Measurements from ENCODE around the gene LRRC4C. TPM values are rescaled to one million over a fixed set of nuclear protein-coding genes. Genes with fewer than 3 reads are reported as not detected.

The LRRC4C gene
- polyA plus RNA-seq, 1 experiment: not detected

DNA sequence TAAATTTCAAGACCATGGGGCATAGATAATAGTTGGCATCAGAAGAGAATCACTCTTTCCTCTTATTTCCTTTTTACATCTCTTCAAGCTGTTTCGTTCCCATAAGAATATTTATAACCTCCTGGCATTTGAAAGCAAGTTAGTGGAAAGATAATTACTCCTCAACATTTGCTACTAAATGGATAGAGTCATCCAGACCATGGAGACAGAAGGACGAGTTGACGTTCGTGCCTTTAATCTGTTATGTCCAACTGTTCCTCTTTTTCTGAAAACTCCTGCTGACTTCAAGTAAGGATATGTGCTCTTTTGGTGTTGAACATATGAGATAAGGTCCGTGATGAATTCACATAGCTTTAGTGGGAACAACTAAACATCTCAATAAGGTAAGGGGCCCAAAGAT is 414.2 kb downstream of the LRRC4C start:
- Histone ChIP-seq H3K36me3 (ENCODE audit: control insufficient read depth, insufficient read depth, low read length) (no peaks in the 10 kb centered on the region), H3K27me3 (ENCODE audit: control insufficient read depth, insufficient read depth, low read length) (no peaks in the 10 kb centered on the region), H3K4me3 (ENCODE audit: low read depth, low read length) (no peak overlapping the region)
- ChIA-PET POLR2A (no interaction called here), CTCF (no interaction called here)
- TF ChIP-seq, protein P1, sequence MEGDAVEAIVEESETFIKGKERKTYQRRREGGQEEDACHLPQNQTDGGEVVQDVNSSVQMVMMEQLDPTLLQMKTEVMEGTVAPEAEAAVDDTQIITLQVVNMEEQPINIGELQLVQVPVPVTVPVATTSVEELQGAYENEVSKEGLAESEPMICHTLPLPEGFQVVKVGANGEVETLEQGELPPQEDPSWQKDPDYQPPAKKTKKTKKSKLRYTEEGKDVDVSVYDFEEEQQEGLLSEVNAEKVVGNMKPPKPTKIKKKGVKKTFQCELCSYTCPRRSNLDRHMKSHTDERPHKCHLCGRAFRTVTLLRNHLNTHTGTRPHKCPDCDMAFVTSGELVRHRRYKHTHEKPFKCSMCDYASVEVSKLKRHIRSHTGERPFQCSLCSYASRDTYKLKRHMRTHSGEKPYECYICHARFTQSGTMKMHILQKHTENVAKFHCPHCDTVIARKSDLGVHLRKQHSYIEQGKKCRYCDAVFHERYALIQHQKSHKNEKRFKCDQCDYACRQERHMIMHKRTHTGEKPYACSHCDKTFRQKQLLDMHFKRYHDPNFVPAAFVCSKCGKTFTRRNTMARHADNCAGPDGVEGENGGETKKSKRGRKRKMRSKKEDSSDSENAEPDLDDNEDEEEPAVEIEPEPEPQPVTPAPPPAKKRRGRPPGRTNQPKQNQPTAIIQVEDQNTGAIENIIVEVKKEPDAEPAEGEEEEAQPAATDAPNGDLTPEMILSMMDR (IDR thresholded peaks at IDR 0.05; ENCODE audit: insufficient read depth, low read depth, low read length): no peak
- DNase-seq (ENCODE audit: low read depth): no peak

DNA sequence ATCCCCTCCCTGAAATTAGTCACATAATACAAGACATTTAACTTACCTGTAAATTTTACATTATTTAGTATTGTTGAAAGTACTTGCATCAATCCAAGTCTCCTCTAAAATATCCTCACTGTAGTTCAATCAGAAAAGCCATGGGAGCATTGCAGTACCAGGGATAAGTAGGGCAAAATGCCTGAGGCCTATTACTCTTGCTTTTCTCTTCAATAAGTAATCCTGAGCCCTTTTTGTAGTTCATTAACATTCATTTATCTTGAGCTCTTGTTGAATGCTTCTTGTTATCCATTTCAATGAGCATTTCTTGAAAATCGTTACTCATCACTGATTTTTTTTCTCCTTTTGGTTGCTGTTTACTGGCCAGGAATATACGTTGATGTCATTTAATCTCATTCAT is 414.7 kb downstream of the LRRC4C start:
- ChIA-PET POLR2A (no interaction called here), CTCF (no interaction called here)
- DNase-seq (ENCODE audit: low read depth): no peak
- no peaks in the 10 kb centered on the region for H3K36me3 ChIP-seq (ENCODE audit: control insufficient read depth, insufficient read depth, low read length)
- no peaks in the 10 kb centered on the region for H3K27me3 ChIP-seq (ENCODE audit: control insufficient read depth, insufficient read depth, low read length)
- TF ChIP-seq, protein P1 (IDR thresholded peaks at IDR 0.05; ENCODE audit: insufficient read depth, low read depth, low read length): no peak
- no peak overlapping the region for H3K4me3 ChIP-seq (ENCODE audit: low read depth, low read length)

DNA sequence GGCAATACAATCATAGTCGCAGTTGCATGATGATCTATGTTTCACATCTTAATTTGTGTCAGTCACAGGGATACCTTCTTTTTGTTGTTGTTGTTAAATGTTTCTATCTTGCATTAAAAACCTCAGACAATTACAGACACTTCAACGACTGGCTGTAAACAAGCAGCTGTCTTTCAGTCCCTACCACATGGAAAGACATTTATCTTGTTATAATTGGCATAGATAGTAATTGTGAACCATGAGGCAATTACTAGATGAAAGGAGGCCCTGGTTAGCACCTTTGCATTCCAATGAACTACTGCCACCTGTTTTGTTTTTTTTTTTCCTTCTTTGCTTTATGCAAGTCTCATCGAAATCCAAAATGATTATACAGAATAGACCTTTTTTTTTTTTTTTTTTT is 416.8 kb downstream of the LRRC4C start:
- Histone ChIP-seq H3K27me3 (ENCODE audit: control insufficient read depth, insufficient read depth, low read length) (no peaks in the 10 kb centered on the region), H3K36me3 (ENCODE audit: control insufficient read depth, insufficient read depth, low read length) (no peaks in the 10 kb centered on the region), H3K4me3 (ENCODE audit: low read depth, low read length) (no peak overlapping the region)
- TF ChIP-seq, protein P1 (IDR thresholded peaks at IDR 0.05; ENCODE audit: insufficient read depth, low read depth, low read length): no peak
- ChIA-PET POLR2A (no interaction called here), CTCF (no interaction called here)
- DNase-seq (ENCODE audit: low read depth): no peak

DNA sequence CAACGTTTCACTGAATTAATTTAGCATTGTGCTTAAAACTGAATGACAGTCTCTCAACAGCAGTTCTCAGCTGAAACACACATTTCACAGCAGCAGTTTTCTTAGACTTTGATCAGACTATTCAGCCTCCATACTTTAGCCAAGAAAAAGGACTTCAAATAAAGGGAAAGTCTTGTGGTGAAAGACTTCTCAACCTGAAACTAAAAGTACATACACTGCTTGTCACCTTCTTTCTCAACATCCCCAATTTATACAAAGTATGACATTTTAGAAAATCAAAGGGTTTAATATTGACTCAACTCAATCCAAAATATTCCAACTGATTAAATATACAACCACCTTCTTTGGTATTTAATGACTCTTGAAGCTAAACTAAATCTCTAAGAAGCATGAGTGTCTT is 419.0 kb downstream of the LRRC4C start:
- POLR2A ChIA-PET: no interaction called here
- CTCF ChIA-PET: no interaction called here
- TF ChIP-seq, protein P1 (IDR thresholded peaks at IDR 0.05; ENCODE audit: insufficient read depth, low read depth, low read length): no peak
- Histone ChIP-seq H3K36me3 (ENCODE audit: control insufficient read depth, insufficient read depth, low read length) (no peaks in the 10 kb centered on the region), H3K4me3 (ENCODE audit: low read depth, low read length) (no peak overlapping the region), H3K27me3 (ENCODE audit: control insufficient read depth, insufficient read depth, low read length) (no peaks in the 10 kb centered on the region)
- no peak for DNase-seq (ENCODE audit: low read depth)

DNA sequence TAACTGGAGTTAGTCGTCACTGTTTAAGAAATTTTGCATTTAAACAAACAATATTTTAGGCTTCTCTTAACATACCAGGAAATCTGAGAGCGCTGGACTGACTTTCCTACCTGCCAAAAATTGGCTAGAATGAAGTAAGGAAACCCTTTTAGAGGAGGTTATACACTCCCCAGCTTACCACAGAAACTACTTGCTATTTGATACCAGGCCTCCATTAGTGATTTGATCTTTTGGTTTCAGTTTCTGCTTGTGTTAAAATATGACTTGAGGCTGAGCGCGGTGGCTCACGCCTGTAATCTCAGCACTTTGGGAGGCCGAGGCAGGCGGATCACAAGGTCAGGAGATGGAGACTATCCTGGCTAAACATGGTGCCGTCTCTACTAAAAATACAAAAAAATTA is 419.9 kb downstream of the LRRC4C start:
- no peak for DNase-seq (ENCODE audit: low read depth)
- ChIA-PET CTCF (no interaction called here), POLR2A (no interaction called here)
- Histone ChIP-seq H3K4me3 (ENCODE audit: low read depth, low read length) (no peak overlapping the region), H3K27me3 (ENCODE audit: control insufficient read depth, insufficient read depth, low read length) (no peaks in the 10 kb centered on the region), H3K36me3 (ENCODE audit: control insufficient read depth, insufficient read depth, low read length) (no peaks in the 10 kb centered on the region)
- TF ChIP-seq, protein P1 (IDR thresholded peaks at IDR 0.05; ENCODE audit: insufficient read depth, low read depth, low read length): no peak

Data from BJ (cell line).